T-helper 1 cell (primary cell): ENCODE data around the gene DYRK1B.
"Not testable (repeated sequence)": the region's sequence is repeated elsewhere in the genome, so short reads cannot be mapped to it uniquely, and the experiment has no call there.

Source experiments
- DNase-seq, 5 donors: peaks; one replicate each; pipeline ENCODE4 v3.0.0-alpha.2; 2012 to 2020

DYRK1B gene

DNA sequence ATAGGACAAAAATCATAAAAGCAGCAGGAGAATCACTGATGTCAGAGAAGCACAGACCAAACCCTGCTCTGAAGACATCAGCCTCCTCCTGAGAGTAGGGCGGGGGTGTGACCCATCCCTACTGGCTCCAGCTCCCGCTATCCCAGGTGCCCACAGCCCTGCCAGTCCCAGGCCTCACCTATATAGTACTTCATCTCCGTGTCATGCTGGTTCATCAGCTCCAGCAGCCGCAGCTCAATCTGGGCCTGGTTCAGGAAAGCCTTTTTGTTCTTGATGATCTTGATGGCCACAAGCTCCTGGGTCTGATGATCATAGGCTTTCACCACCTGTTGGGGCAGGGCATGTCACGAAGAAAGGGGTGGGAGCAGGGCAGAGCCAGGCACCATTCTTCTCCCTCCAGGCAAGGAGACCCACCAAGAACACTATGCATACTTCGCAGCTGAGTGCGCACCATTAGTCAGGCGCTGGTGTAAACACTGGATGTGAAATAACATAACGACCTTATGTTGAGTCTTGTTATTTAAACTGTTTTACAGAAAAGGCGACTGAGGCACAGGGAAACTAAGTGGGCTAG lies 4.2 kb downstream of the DYRK1B start:
- DNase-seq = no peak

DNA sequence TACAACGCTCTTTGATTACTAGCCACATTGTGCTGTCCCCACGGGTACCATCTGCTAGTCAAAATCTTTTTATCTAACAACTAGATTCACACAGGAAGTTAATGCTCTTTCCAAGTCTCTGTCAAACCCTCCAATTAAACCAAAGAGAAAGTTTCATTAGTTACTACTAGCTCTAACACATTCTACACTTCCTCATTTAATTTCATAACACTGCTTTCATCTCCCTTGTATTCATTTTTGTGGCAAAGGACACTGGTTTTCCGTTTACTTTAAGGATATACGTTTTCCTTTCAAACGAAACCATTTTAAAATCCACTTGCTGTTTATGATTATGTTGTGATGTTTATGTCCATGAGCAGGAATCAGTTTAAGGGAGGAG lies 5.3 kb downstream of the DYRK1B start:
- no peak for DNase-seq

DNA sequence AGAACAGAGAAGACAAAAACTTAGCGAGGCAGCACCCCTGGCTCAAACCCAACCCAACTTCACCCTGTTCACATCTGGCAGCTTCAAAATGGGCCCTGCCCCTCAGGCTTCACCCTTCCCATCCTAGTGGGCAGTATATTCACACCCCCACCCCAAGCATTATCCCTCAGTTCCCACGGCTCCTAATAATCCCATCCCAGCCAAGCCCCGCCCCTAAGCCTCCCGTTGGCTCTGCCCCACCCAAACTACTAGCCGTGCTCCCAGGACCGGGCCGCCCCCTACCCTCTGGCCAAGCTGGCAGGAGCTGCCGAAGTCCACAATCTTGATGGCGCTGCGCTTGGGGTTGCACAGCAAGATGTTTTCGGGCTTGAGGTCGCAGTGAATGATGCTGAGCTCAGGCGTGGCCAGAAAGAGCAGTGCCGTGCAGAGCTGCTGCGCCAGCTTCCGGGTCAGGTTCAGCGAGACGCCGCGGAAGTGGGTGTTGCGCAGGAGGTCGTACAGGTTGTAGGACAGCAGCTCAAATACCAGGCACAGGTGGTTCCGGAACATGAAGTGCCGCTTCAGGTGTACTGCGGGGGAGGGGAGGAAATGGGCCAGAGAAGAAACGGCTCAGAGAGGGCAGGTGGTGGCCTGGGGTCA lies 5.8 kb downstream of the DYRK1B start:
- DNase-seq = no peak

DNA sequence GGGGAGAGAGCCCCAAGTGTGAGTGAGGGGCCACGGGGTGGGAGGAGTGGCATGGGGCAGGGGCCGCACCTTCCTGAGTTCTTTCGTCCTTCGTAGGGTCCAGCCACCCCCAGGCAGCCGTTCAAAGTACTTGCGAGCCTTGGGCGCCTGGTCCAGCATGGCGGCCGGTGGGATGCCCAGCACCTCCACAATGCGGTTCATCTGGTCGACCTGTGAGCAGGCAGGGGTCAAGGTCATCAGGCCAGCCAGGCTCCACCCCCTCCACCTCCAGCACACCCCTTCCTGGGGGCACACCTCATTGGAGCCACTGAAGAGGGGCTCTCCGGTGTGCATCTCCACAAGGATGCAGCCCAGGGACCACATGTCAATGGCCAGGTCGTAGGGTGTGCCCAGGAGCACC lies 6.7 kb downstream of the DYRK1B start:
- no peak for DNase-seq

DNA sequence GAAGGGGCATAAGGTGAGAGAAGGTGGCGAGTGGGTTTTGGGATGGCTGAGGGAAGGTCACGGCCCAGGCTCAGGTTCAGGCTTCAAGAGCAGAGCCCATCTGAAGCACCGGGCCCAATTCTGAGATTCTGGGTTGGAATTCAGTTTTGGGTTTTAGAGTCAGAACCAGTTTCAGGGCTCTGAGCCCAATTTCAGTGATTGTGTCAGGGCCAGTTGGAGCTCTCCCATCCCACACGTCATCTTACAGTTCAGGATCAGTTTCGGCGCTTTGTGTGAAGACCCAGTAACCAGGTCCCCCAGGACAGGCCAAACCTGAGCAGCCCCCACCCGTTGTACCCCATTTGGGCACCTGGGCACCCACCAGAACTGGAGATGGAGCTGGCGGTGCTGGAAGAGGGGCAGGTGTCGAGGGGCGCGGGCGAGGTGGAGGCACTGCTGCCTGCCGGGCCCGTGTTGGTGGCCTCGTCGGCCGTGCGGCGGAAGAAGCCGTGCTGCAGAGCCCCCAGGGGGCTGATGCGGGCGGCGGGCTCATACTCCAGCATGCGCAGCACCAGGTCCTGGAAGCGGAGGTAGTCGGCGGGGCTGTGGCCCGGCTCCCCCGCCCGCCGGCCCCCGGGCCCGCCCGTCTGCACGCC lies 7.5 kb downstream of the DYRK1B start:
- DNase-seq = no peak

DNA sequence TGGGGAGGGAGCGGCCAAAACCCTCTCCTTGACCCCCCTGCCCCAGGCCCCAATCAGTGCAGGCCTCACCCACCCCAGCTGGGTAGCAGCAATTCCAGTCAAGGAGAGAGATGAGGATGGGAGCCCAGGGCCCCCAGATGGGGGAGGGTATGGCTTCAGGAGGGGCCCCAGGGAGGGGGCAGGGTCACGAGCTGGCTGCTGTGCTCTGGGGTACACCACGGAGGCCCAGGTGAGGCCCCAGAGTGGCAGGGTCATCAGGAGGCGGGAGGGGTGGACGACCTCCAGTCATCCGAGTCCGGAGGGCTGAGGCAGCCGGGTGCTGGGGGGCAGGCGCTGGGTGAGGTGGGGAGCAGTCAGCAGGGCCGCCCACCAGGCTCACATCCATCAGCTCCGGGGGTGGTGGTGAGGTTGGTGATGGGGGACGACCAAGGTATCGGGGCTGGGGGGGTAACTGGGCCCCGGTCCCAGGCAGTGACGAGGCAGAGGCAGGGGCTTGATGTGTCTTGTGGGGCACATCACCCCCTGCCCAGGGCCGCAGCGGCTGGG lies 8.4 kb downstream of the DYRK1B start:
- DNase-seq = no peak

DNA sequence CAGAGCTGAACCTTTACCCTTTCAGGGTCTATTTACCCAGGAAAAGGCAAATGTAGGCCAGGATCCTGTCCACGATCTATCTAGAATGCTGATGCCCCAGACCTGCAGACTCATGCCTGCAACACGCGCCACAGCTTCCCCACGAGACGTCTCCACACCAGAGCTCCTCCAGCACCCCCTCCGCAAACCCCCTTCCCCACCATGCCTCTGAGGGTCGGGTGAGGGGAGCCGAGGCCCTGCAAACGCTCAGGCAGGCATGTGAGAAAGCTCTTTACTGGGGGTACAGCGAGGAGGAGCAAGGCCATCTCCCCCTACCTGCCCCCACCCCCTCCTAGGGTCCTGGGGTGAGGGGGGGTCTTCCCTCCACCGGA lies 8.9 kb downstream of the DYRK1B start:
- DNase-seq = no peak

DNA sequence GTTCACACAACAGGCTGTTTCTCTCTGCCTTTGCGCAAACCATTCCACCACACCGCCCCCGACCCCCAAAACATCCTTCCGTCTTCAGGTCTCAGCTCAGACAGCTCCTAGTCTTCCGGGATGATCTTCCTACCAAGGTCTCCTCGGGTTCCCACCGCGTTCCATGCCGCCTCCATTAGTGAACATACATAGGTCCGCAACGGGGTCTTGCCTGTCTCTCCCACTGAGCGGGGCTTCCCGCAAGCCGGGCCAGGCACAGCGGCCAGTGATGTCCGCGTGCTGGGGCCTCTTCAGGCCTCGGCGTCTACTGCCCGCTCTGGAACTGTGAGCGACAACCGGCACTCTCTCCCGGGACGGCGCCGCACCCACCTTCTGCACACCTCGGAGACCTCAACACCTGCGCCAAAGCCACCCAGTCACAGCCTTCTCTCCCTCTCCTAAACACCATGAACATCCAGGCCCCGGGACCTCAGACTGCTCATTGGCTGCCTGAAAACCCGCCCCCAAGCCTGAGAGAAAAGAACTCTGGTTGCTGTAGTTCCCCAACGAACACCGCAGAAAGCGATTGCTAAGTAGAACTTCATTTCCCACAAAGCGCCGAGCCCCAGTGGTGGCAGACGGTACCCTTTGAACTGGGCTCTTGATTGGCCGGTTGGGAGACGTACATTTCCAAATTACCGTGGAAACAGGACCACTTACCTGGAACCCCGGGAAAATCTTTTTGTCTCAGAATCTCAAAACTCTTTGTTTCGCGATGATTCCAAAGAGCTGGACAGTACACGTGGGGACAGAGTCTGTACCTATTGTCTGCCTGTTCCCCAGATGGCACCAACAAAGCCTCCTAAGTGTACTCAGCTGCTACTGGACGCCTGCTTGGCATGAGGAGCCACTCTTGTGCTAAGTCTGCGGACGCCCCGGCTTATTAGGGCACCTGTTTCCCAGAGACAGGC lies 9.5 kb downstream of the DYRK1B start:
- peak; percentile 77 to 91 (median 84) for DNase-seq

DNA sequence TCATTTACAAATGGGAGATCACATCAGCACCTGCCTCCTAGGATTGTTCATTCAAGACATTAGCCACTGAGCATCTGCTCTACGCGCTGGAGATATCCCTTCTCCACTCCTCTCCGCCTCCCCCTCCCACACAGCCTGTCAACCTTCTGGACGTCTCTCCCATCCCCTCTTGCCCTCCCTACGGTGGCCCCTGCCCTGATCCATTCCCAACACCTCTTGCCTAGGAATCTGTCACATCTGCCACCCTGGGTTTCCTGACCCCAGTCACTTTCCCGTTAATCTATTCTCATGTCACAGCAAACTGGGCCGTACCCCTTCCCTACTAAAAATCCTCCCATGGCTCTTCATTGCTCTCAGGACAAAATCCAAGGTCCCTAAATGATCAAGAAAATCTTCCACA lies 10.3 kb downstream of the DYRK1B start:
- DNase-seq = no peak

DNA sequence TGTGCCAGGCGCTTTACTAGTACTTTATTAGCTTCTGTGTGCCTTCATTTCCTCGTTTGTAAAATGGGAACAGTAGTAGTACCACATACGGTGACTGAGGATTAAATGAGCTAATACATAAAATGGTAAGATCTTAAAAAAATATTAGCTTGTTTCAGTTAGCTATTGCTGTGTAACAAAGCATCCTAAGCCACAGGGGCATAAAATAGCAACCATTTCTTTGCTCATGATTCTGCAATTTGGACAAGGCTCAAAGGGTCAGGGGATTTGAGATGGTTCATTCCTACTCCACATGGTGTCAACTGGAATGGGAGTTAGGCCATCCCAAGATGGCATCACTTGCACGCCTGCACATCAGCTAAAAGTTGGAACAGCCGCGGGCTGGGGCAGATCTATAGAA lies 13.3 kb downstream of the DYRK1B start:
- DNase-seq = no peak

DNA sequence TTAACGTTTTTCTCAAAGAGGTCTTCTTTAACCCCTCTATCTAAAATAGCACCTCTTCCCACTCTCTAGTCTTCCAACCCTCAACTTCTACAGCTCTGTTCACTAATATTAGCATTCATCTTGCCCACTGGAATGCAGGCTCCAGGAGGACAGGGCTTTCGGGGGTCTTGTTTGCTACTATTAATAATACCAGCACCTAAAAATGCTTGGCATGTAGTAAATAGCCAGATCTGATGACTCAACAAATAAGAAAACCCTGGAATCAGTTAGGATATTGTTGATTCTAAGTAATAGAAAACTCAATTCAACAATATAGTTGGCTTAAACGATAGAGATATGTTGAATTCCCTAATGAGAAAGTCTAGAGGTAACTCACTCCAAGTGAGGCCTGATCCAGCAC lies 14.2 kb downstream of the DYRK1B start:
- DNase-seq = no peak

DNA sequence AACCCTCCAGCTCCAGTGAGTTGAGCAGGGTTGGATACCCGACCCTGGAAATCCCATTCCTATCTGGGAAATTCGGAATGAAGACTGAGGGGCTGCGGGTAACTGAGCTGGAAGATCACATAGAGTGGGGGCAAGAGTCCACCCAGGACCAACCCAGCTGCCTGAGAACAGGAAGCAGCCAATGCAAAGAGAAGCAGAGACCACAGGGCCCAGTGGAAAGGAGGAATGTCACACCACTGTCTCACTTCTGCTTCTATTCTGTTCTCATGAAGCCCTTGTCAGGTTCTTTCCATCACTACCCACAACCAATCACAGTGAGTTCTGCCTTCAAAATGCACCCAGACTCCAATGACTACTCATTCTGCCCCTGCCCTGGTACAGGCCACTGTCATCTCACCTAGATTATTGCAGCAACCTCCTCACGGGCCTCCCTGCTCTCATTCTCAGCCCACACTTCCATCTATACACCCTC lies 15.3 kb downstream of the DYRK1B start:
- DNase-seq = no peak

DNA sequence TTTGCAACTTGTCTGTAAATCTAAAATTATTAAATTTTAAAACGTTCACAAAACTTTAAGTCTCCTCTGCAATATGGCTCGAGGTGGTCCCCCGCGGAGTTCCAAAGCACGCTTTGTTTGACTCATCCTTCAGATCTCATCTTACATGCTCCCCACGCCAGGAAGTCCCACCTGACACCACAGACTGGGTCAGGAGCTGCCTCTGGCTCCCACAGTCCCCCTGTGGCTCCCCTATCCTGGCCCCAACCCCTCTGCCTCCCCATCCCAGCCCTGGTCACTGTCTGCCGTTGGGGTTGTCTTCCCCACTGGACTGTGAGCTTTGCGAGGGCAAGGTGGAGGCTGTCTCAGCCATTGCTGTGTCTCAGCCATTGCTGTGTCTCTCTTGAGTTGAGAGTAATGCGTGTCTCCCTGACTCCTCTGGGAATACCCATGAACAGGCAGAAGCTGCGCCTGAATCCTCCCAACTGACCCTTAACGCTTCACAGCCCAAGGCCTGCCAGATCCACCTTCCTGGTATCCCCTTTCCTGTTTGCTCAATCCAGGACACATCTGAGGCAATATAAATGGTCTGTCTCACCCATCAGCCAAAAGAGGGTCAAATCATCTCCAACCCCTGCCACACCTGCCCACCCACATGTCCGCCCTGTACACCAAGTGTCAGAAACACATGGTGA lies 15.9 kb downstream of the DYRK1B start:
- DNase-seq = no peak

DNA sequence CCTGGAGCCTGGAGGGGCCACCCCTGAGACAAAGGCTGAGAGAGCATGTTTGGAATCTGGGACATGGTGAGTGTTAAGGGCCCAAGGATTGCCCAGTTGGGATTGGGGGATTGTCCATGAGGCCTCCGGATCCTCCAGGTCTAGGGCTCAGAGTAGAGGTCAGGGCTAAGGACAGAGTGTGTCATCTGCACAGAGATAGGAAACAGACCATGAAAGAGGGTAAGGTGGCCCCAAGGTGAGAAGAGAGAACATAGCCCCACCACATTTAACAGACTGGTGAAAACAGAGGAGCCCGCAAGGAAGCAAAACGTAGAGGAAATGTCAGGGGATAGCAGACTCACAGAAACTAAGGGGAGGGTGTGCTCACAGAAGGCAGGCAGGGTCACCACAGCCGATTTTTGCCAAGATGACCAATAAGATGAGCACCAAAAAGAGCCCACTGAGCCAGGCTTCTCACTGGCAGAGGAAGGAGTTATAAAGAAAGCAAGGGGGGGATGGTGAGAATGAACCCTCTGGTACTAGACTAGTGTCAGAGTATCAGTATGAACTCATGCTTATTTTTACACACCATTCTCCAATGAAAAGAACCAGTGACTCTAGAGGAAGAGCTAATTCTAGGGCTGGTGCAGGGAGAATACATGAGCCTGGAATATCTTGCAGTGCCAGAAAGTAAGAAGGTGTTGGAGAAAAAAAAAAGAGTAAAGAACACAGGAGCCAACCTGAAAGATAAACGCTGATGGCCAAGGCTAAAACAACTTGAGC lies 17.5 kb downstream of the DYRK1B start:
- DNase-seq = no peak

DNA sequence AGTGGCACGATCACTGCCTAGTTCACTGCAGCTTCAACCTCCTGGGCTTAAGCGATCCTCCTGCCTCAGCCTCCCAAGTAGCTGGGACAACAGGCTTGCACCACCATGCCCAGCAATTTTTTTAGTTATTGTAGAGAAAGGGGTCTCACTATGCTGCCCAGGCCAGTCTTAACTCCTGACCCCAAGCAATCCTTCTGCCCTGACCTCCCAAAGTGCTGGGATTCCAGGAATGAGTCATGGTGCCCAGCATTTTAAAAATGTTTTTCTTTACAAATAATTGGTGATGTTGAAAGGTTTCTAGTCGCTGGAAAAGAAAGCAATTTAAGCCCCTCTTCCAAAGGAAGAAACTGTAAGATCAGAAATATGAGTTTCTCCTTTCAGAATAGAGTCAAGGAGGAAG lies 19.4 kb downstream of the DYRK1B start:
- DNase-seq = no peak

DNA sequence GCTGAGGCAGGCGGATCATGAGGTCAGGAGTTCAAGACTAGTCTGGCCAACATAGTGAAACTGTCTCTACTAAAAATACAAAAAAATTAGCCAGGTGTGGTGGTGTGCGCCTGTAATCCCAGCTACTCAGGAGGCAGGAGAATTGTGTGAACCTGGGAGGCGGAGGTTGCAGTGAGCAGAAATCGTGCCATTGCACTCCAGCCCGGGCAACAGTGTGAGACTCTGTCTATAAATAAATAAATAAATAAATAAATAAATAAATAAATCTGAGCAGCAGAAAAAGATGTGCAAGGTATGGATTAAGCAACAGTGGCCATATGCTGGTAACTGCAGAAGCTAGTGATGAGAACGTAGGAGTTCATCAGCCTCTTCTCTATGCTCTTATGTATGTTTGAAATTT lies 19.9 kb downstream of the DYRK1B start:
- not testable (repeated sequence) for DNase-seq

DNA sequence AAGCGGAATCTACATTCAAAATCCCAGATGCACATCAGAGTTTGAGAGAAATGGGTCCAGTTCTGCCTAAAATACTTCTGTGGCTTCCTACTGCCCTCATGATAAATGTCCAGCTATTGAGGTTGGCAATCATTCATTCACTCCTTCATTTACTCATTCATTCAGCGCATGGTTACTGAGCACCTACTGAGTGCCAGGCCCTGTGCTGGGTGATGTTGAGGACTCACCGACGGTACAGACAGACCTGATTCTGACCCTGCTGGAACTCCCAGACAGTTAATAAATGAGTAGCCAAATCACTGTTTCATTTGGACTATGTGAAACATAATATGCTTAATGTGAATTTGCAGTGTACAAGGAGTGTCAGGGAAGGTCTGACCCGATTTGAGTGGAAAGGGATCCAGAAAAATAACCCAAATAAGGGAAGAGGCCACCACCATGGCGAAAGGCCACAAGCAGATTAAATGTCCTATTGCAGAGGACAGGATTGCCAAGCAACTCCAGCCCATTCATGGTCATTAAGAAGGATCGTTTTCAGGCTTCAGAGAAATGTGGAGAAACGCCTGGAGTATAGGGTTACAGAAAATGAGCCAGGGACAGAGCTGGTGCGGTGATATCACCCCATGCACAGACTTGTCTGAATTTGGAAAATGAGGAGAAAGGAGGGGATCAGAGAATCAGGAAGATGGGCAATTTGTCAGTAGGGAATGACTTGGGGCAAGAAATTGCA lies 20.5 kb downstream of the DYRK1B start:
- no peak for DNase-seq

DNA sequence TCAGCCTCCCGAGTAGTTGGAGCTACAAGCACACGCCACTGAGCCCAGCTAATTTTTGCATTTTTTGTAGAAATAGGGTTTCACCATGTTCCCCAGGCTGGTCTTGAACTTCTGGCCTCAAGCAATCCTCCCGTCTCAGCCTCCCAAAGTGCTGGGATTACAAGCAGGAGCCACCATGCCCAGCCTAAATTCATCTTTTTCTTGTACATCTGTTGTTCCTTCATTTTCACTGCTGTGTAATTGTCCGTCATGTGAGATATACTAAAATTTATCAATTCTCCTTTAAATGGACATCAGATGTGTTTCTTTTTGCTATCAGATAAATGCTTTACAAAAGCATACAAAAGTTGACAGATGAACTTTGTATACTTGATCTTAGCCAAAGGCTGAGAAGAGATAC lies 22.9 kb downstream of the DYRK1B start:
- DNase-seq = no peak

DNA sequence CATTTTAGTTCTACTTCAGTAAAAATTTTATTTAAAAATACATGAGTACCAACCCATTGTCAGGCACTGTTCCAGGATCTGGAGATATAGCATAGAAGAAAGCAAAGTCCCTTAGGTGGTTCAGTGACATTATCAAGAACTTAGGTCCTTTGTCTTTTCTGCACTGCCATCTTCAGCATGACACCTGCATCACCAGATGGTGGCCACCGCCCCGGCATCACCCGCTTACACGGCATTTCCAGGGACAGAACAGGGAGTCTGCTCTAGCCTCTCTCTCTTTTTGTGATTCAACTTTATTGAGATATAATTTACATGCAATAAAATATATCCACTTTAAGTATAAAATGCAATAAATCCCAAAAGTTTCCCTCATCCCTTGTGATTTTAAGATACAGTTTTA lies 23.5 kb downstream of the DYRK1B start:
- no peak for DNase-seq

DNA sequence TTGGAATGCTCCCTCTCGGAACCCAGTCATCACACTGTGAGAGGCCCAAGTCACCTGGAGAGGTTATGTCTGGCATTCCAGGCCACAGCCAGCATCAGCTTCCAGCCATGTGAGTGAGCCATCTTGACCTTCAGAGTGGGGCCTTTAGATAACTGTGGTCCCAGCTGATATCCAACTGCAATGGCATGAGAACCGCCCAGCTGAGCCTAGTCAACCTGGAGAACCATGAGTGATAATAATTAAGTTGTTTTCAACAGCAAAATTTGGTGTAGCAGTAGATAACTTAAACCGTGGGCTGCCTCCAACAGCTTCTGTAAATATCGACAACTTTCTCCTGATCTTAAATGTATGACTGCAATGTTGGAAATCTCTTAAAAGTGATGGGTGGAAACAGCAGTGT lies 24.6 kb downstream of the DYRK1B start:
- no peak for DNase-seq

DNA sequence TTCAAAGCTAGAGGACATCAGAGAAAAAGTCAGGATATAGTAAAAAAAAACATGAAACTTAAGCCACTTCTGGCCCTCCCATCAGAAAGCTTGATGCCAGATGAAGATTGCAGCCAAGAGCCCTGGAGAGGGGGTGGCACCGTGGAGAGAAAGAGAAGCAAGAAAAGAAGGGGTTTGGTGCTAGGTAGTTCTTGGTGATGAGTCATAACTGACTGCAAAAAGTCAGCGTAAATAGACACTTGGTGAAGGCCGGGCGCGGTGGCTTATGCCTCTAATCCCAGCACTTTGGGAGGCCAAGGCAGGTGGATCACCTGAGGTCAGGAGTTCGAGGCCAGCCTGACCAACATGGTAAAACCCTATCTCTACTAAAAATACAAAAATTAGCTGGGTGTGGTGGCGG lies 25.3 kb downstream of the DYRK1B start:
- DNase-seq = not testable (repeated sequence)
